SK-N-MC (cell line): ENCODE data around the gene KPNB1.

Experiments
- EZH2 ChIP-seq: fragments of 200-600 bp; sonication (generic); IDR thresholded peaks from one replicate; pipeline ENCODE4 v1.6.1; 2017; ENCODE audit warnings: antibody characterized with exemption
- FOXP2 ChIP-seq: optimal IDR thresholded peaks from 2 replicates; pipeline ENCODE3; 2011; ENCODE audit warnings: mild to moderate bottlenecking, moderate library complexity; ENCODE audit not compliant: insufficient read depth; ENCODE audit errors: extremely low read length, control extremely low read depth
- POLR2AphosphoS5 ChIP-seq: IDR thresholded peaks from 2 replicates; pipeline ENCODE4 v1.6.1; 2012; ENCODE audit warnings: mild to moderate bottlenecking, low read depth, low read length, borderline replicate concordance

DNA sequence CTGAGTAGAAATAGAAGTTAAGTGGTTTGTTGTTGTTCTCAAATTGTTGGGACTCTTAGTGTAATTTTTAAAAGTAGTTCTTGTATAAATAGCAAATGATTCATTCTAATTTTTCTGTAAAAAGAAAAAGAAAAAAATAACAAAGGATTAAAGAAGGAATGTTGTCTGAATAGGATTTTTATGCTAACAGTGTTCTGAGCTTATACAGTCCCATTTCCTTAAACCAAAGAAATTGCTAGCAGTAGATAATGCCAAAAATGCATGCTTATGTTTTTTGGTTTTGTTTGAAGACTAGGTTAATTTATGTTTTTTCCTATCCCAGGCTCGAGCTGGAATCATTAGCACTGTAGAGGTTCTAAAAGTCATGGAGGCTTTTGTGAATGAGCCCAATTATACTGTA is 44.7 kb upstream of the KPNB1 start:
- TF ChIP-seq EZH2: no peak
- no peak for TF ChIP-seq POLR2AphosphoS5
- TF ChIP-seq FOXP2: no peak
